Urothelium cell line (cell line): Measurements from ENCODE around the gene CHTF8.

Source experiments
- DNase-seq: peaks from one replicate; pipeline ENCODE4 v3.0.0; 2011; ENCODE audit warnings: low spot score, mixed read lengths
- FAIRE-seq: peaks from 2 replicates; lab custom pipeline; 2011; peaks lifted over from hg19 to GRCh38; lab: Jason Lieb, UNC

Gene CHTF8

GRCh38 chr16:69114976-69115355 lies 17.4 kb downstream of the CHTF8 start:
- FAIRE-seq = no peak
- DNase-seq = no peak

- FAIRE-seq (no peak), DNase-seq (no peak)
Observed at GRCh38 chr16:69114346-69114975, 17.9 kb downstream of the CHTF8 start.

- no peak for DNase-seq
- no peak for FAIRE-seq
Observed at GRCh38 chr16:69113216-69113615, 19.2 kb downstream of the CHTF8 start.

- FAIRE-seq (no peak), DNase-seq (peak; percentile 80)
Observed at GRCh38 chr16:69112285-69113129, 19.9 kb downstream of the CHTF8 start.

- DNase-seq = no peak
- FAIRE-seq = no peak
Observed at GRCh38 chr16:69111876-69112230, 20.5 kb downstream of the CHTF8 start.

GRCh38 chr16:69111216-69111875 lies 21.0 kb downstream of the CHTF8 start:
- FAIRE-seq (no peak), DNase-seq (no peak)

- DNase-seq (no peak), FAIRE-seq (no peak)
Observed at GRCh38 chr16:69110406-69110805, 22.0 kb downstream of the CHTF8 start.

GRCh38 chr16:69109486-69110270 lies 22.7 kb downstream of the CHTF8 start:
- FAIRE-seq (no peak), DNase-seq (no peak)

GRCh38 chr16:69108905-69109252 lies 23.5 kb downstream of the CHTF8 start:
- FAIRE-seq (no peak), DNase-seq (no peak)

GRCh38 chr16:69108064-69108904 lies 24.1 kb downstream of the CHTF8 start:
- FAIRE-seq (no peak), DNase-seq (no peak)

GRCh38 chr16:69107316-69107962 lies 24.9 kb downstream of the CHTF8 start:
- FAIRE-seq (no peak), DNase-seq (no peak)

GRCh38 chr16:69106491-69107315 lies 25.7 kb downstream of the CHTF8 start:
- no peak for DNase-seq
- no peak for FAIRE-seq

- FAIRE-seq (peak; percentile 27), DNase-seq (peak; percentile 79)
Observed at GRCh38 chr16:69105501-69106361, 26.7 kb downstream of the CHTF8 start, which contains the start of gene HAS3. HAS3 (plus strand) TSS chr16:69105653; CDS start chr16:69109396, 3,743 bp downstream.

- FAIRE-seq (no peak), DNase-seq (no peak)
Observed at GRCh38 chr16:69100071-69100691, 32.2 kb downstream of the CHTF8 start.

- DNase-seq (no peak), FAIRE-seq (no peak)
Observed at GRCh38 chr16:69095193-69095592, 37.2 kb downstream of the CHTF8 start.

GRCh38 chr16:69094501-69094900 lies 37.9 kb downstream of the CHTF8 start:
- FAIRE-seq (no peak), DNase-seq (no peak)

GRCh38 chr16:69093974-69094373 lies 38.4 kb downstream of the CHTF8 start:
- FAIRE-seq = no peak
- DNase-seq = no peak
